ENCODE data around the gene FAM193B.
A peak's percentile ranks its signal among the peaks of the same experiment; 100 is the strongest.
"Not testable (repeated sequence)": the region's sequence is repeated elsewhere in the genome, so short reads cannot be mapped to it uniquely, and the experiment has no call there.

The FAM193B gene

GRCh38 chr5:177537389-177538361, 16.7 kb downstream of the FAM193B start:
- DNase-seq (ENCODE audit: low read depth) = peak; percentile 95

- DNase-seq (ENCODE audit: low read depth) = no peak
These were observed 18.0 kb downstream of the FAM193B start for GRCh38 chr5:177536386-177536785.

- DNase-seq (ENCODE audit: low read depth) = no peak
These were observed 19.2 kb downstream of the FAM193B start for GRCh38 chr5:177535125-177535524.

- not testable (repeated sequence) for DNase-seq (ENCODE audit: low read depth)
These were observed 19.9 kb downstream of the FAM193B start for GRCh38 chr5:177534433-177534832.

- no peak for DNase-seq (ENCODE audit: low read depth)
These were observed 23.0 kb downstream of the FAM193B start for GRCh38 chr5:177531209-177531940.

- no peak for DNase-seq (ENCODE audit: low read depth)
These were observed 23.7 kb downstream of the FAM193B start for GRCh38 chr5:177530638-177531037.

- DNase-seq (ENCODE audit: low read depth) = no peak
These were observed 24.8 kb downstream of the FAM193B start for GRCh38 chr5:177529247-177530203.

- DNase-seq (ENCODE audit: low read depth) = no peak
These were observed 25.7 kb downstream of the FAM193B start for GRCh38 chr5:177528631-177529030.

- DNase-seq (ENCODE audit: low read depth) = no peak
These were observed 26.8 kb downstream of the FAM193B start for GRCh38 chr5:177527595-177527994.

GRCh38 chr5:177526791-177527190, 27.6 kb downstream of the FAM193B start:
- no peak for DNase-seq (ENCODE audit: low read depth)

GRCh38 chr5:177526191-177526590, 28.2 kb downstream of the FAM193B start:
- no peak for DNase-seq (ENCODE audit: low read depth)

- DNase-seq (ENCODE audit: low read depth) = no peak
These were observed 29.3 kb downstream of the FAM193B start for GRCh38 chr5:177524941-177525655.

GRCh38 chr5:177524539-177524900, 29.8 kb downstream of the FAM193B start:
- no peak for DNase-seq (ENCODE audit: low read depth)

- DNase-seq (ENCODE audit: low read depth) = no peak
These were observed 30.4 kb downstream of the FAM193B start for GRCh38 chr5:177523711-177524538.

GRCh38 chr5:177520916-177521513, 33.3 kb downstream of the FAM193B start:
- DNase-seq (ENCODE audit: low read depth) = no peak

- no peak for DNase-seq (ENCODE audit: low read depth)
These were observed 34.1 kb downstream of the FAM193B start for GRCh38 chr5:177520271-177520670.

GRCh38 chr5:177519463-177520235, 34.7 kb downstream of the FAM193B start:
- no peak for DNase-seq (ENCODE audit: low read depth)

- DNase-seq (ENCODE audit: low read depth) = peak; percentile 100
These were observed 37.5 kb downstream of the FAM193B start, which contains the start of gene DDX41 for GRCh38 chr5:177516601-177517568. DDX41 (minus strand) TSS chr5:177516961; CDS start chr5:177516945, 16 bp downstream.

All from EH (cell line).